H1 (cell line): Measurements from ENCODE around the gene MESD. TPM values are rescaled to one million over a fixed set of nuclear protein-coding genes. Genes with fewer than 3 reads are reported as not detected.

Experiments
- BCL11A ChIP-seq, 2 experiments: IDR thresholded peaks; one replicate each; pipeline ENCODE4 v1.6.1; 2011; ENCODE audit warnings: low read depth in 2 of 2, low read length in 2 of 2, mild to moderate bottlenecking in 2 of 2
- CTBP2 ChIP-seq: IDR thresholded peaks from 2 replicates; pipeline ENCODE4 v1.7.0; 2011; ENCODE audit warnings: borderline replicate concordance, mild to moderate bottlenecking, moderate library complexity, mixed read lengths, low read length; ENCODE audit not compliant: insufficient read depth, insufficient read length
- EP300 ChIP-seq, 2 experiments: IDR thresholded peaks; 1 replicate in 1 of 2; 2 replicates in 1 of 2; pipeline ENCODE4 v1.6.1; 2011 to 2012; ENCODE audit warnings: low read depth in 2 of 2, low read length in 2 of 2, mild to moderate bottlenecking in 2 of 2, borderline replicate concordance in 1 of 2, inconsistent platforms in 1 of 2, moderate library complexity in 1 of 2
- MAFK ChIP-seq: IDR thresholded peaks from 2 replicates; pipeline ENCODE4 v1.6.1; 2012; ENCODE audit warnings: low read depth, mild to moderate bottlenecking, improper control_type of control experiment, low read length
- NANOG ChIP-seq: IDR thresholded peaks from 2 replicates; pipeline ENCODE4 v1.6.1; 2011; ENCODE audit warnings: low read length, low read depth, mild to moderate bottlenecking, inconsistent platforms; ENCODE audit not compliant: insufficient read depth, poor library complexity, severe bottlenecking
- PHF8 ChIP-seq: fragments of 200-600 bp; sonication (generic); conservative IDR thresholded peaks from 2 replicates; pipeline ENCODE4 v1.7.1; 2012; ENCODE audit warnings: low read depth, mild to moderate bottlenecking, inconsistent platforms, low read length, moderate library complexity
- RAD21 ChIP-seq, 2 experiments: IDR thresholded peaks in 1 of 2; conservative IDR thresholded peaks in 1 of 2; 2 replicates each; pipeline ENCODE4 v1.6.1; 2011; ENCODE audit warnings: low read depth in 2 of 2, low read length in 2 of 2, improper control_type of control experiment in 1 of 2, inconsistent platforms in 1 of 2, mild to moderate bottlenecking in 1 of 2, moderate library complexity in 1 of 2
- RXRA ChIP-seq: IDR thresholded peaks from 2 replicates; pipeline ENCODE4 v1.6.1; 2011; ENCODE audit warnings: low read depth, mild to moderate bottlenecking, low read length, moderate library complexity; ENCODE audit not compliant: insufficient read depth
- SIN3A ChIP-seq, 2 experiments: IDR thresholded peaks in 1 of 2; conservative IDR thresholded peaks in 1 of 2; 2 replicates each; pipeline ENCODE4 v1.6.1; 2011 to 2012; ENCODE audit warnings: low read length in 2 of 2, improper control_type of control experiment in 1 of 2, low read depth in 1 of 2, mild to moderate bottlenecking in 1 of 2
- SP4 ChIP-seq: IDR thresholded peaks from 2 replicates; pipeline ENCODE4 v1.6.1; 2012; ENCODE audit warnings: low read length, inconsistent platforms
- polyA plus RNA-seq, 7 experiments: library from polyadenylated mRNA; depleted of rRNA in 3 of 7; stranded (reverse) in 5 of 7; unstranded in 2 of 7; fragments of >200 nt in 5 of 7; fragments of 200-250 nt in 2 of 7; gene quantifications; 1 replicate in 5 of 7; 2 replicates in 1 of 7; 4 replicates in 1 of 7; pipeline versions ENCODE4 v1.2.1 to v1.2.3, GENCODE V29; 2011 to 2013; ENCODE audit warnings: missing spikeins in 2 of 7, mixed read lengths in 2 of 7
- total RNA-seq: library from RNA; stranded (reverse); fragmentation: NEBNext Ultra II Directional; extraction: Animal tissue kit (Norgen Biotek cat#: 25700); gene quantifications from 2 replicates; pipeline ENCODE4 v1.2.1, GENCODE V29; 2021
- TF ChIP-seq, protein P1 (sequence below): IDR thresholded peaks from 2 replicates; pipeline ENCODE4 v1.6.1; 2011; ENCODE audit warnings: low read length, improper control_type of control experiment
- TF ChIP-seq, protein P2 (sequence below), 3 experiments: IDR thresholded peaks; 1 replicate in 2 of 3; 2 replicates in 1 of 3; pipeline versions ENCODE4 v1.5.1 to v1.6.1; 2011; ENCODE audit warnings: low read length in 3 of 3, mild to moderate bottlenecking in 3 of 3, inconsistent platforms in 2 of 3, low read depth in 1 of 3, moderate library complexity in 1 of 3; ENCODE audit not compliant: insufficient read depth in 1 of 3; ENCODE audit errors: control extremely low read depth in 1 of 3

The MESD gene
- total and polyA plus RNA-seq, 2 of the 8 experiments (the other 6 are each of a cell fraction or from before 2014, with no cell fraction given) = 11.0 to 28.3 TPM

DNA sequence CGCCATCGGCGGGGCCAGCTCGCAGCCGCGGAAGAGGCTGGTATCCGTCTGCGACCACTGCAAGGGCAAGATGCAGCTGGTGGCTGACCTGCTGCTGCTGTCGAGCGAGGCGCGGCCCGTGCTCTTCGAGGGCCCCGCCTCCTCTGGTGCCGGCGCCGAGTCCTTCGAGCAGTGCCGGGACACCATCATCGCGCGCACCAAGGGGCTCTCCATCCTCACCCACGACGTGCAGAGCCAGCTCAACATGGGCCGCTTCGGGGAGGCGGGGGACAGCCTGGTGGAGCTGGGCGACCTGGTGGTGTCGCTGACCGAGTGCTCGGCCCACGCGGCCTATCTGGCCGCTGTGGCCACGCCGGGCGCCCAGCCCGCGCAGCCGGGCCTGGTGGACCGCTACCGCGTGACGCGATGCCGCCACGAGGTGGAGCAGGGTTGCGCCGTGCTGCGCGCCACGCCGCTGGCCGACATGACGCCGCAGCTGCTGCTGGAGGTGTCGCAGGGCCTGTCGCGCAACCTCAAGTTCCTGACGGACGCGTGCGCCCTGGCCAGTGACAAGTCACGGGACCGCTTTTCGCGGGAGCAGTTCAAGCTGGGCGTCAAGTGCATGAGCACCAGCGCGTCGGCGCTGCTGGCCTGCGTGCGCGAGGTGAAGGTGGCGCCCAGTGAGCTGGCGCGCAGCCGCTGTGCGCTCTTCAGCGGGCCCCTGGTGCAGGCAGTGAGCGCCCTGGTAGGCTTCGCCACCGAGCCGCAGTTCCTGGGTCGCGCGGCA, 12.9 kb upstream of the MESD start (continued):
- TF ChIP-seq, protein P1, sequence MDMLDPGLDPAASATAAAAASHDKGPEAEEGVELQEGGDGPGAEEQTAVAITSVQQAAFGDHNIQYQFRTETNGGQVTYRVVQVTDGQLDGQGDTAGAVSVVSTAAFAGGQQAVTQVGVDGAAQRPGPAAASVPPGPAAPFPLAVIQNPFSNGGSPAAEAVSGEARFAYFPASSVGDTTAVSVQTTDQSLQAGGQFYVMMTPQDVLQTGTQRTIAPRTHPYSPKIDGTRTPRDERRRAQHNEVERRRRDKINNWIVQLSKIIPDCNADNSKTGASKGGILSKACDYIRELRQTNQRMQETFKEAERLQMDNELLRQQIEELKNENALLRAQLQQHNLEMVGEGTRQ = no peak
- TF ChIP-seq MAFK (no peak), NANOG (no peak), BCL11A (IDR thresholded peaks at IDR 0.05; ENCODE audit: low read depth in 2 of 2, low read length in 2 of 2) (no peak), SIN3A (conservative IDR thresholded peaks at IDR 0.05 in 1 of 2, IDR thresholded peaks at IDR 0.05 in 1 of 2; ENCODE audit: low read depth in 1 of 2, low read length in 2 of 2) (no peak), EP300 (IDR thresholded peaks at IDR 0.05; ENCODE audit: borderline replicate concordance in 1 of 2, low read depth in 2 of 2, low read length in 2 of 2) (no peak), SP4 (no peak), PHF8 (no peak), CTBP2 (no peak), RAD21 (IDR thresholded peaks at IDR 0.05 in 1 of 2, conservative IDR thresholded peaks at IDR 0.05 in 1 of 2; ENCODE audit: low read depth in 2 of 2, low read length in 2 of 2) (no peak), RXRA (no peak)
- TF ChIP-seq, protein P2, sequence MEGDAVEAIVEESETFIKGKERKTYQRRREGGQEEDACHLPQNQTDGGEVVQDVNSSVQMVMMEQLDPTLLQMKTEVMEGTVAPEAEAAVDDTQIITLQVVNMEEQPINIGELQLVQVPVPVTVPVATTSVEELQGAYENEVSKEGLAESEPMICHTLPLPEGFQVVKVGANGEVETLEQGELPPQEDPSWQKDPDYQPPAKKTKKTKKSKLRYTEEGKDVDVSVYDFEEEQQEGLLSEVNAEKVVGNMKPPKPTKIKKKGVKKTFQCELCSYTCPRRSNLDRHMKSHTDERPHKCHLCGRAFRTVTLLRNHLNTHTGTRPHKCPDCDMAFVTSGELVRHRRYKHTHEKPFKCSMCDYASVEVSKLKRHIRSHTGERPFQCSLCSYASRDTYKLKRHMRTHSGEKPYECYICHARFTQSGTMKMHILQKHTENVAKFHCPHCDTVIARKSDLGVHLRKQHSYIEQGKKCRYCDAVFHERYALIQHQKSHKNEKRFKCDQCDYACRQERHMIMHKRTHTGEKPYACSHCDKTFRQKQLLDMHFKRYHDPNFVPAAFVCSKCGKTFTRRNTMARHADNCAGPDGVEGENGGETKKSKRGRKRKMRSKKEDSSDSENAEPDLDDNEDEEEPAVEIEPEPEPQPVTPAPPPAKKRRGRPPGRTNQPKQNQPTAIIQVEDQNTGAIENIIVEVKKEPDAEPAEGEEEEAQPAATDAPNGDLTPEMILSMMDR (IDR thresholded peaks at IDR 0.05; ENCODE audit: control extremely low read depth in 1 of 3, insufficient read depth in 1 of 3, low read depth in 1 of 3, low read length in 3 of 3) = peak in 1 of 3 experiments; percentile 27; a peak in 1 of 4 replicates
